ENCODE data around the gene STIM1.

The STIM1 gene

DNA sequence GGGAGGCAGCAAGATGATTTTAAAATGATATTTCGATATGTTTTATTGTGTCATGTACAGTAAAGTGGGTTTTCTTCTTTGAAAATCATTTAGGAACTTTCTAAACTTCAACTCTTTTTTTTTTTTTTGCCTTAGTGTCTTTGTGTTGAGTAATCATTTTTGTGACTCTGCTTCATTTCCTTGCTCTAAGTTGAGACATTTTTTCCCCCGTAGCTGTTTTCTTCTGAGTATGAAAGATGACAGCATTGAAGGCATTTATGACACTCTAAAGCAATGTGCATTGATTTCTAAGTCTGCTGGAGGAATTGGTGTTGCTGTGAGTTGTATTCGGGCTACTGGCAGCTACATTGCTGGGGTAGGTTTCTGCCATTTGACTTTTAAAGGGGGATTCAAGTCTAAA is 262.6 kb downstream of the STIM1 start:
- Histone ChIP-seq H3K36me3 (ENCODE audit: low read length) (peaks cover 70% of the 10 kb centered on the region), H3K27me3 (ENCODE audit: low read length) (no peaks in the 10 kb centered on the region), H3K79me2 (ENCODE audit: insufficient read depth, low read length) (0 out of 2 replicates have a peak, but pooled peaks cover 5% of the 10 kb centered on the region), H3K4me3 (ENCODE audit: insufficient read depth, low read length, poor library complexity, severe bottlenecking) (no peak overlapping the region), H3K9ac (ENCODE audit: low read length) (no peak overlapping the region), H4K20me1 (ENCODE audit: low read depth, low read length) (peaks cover 14% of the 10 kb centered on the region), H3K4me2 (ENCODE audit: low read depth, low read length, poor library complexity, severe bottlenecking) (no peak overlapping the region), H3K27ac (ENCODE audit: low read depth, low read length) (no peak overlapping the region), H3K9me3 (ENCODE audit: insufficient read depth, low read length) (no peaks in the 10 kb centered on the region), H3K9me2 (replicated peaks; ENCODE audit: insufficient read depth, low read length) (no peaks in the 10 kb centered on the region), H2AFZ (ENCODE audit: low read depth, low read length, severe bottlenecking) (no peak overlapping the region), H3F3A (ENCODE audit: insufficient read depth) (peaks cover 10% of the 10 kb centered on the region; the same call in 1 of the 2 replicates)
- TF ChIP-seq EZH2phosphoT487 (conservative IDR thresholded peaks at IDR 0.05; ENCODE audit: low read length), result no peak
- TF ChIP-seq, protein P1, sequence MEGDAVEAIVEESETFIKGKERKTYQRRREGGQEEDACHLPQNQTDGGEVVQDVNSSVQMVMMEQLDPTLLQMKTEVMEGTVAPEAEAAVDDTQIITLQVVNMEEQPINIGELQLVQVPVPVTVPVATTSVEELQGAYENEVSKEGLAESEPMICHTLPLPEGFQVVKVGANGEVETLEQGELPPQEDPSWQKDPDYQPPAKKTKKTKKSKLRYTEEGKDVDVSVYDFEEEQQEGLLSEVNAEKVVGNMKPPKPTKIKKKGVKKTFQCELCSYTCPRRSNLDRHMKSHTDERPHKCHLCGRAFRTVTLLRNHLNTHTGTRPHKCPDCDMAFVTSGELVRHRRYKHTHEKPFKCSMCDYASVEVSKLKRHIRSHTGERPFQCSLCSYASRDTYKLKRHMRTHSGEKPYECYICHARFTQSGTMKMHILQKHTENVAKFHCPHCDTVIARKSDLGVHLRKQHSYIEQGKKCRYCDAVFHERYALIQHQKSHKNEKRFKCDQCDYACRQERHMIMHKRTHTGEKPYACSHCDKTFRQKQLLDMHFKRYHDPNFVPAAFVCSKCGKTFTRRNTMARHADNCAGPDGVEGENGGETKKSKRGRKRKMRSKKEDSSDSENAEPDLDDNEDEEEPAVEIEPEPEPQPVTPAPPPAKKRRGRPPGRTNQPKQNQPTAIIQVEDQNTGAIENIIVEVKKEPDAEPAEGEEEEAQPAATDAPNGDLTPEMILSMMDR (IDR thresholded peaks at IDR 0.05; ENCODE audit: insufficient read depth, low read length, poor library complexity, severe bottlenecking), result no peak

DNA sequence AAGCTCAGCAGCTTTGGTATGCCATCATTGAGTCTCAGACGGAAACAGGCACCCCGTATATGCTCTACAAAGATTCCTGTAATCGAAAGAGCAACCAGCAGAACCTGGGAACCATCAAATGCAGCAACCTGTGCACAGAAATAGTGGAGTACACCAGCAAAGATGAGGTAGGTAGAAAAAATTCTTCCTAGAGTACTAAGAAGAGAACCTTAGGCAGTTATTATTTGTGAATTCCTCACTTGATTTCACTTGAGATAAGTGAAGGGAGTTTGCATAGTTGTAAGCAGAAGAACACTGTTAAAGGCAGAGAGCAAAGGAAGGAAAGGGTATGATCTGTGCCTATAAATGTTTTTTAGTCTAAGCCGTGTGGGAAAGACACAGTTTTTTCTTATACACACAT is 267.8 kb downstream of the STIM1 start:
- Histone ChIP-seq H3F3A (ENCODE audit: insufficient read depth) (peaks cover 1% of the 10 kb centered on the region), H3K4me2 (ENCODE audit: low read depth, low read length, poor library complexity, severe bottlenecking) (no peak overlapping the region), H3K4me3 (ENCODE audit: insufficient read depth, low read length, poor library complexity, severe bottlenecking) (no peak overlapping the region), H3K27me3 (ENCODE audit: low read length) (no peaks in the 10 kb centered on the region), H3K36me3 (ENCODE audit: low read length) (peaks cover 88% of the 10 kb centered on the region), H3K79me2 (ENCODE audit: insufficient read depth, low read length) (peaks cover 9% of the 10 kb centered on the region; the same call in 1 of the 2 replicates), H3K9me2 (replicated peaks; ENCODE audit: insufficient read depth, low read length) (no peaks in the 10 kb centered on the region), H3K9ac (ENCODE audit: low read length) (no peak overlapping the region), H4K20me1 (ENCODE audit: low read depth, low read length) (peaks cover 10% of the 10 kb centered on the region; the same call in 1 of the 2 replicates), H3K27ac (ENCODE audit: low read depth, low read length) (no peak overlapping the region), H2AFZ (ENCODE audit: low read depth, low read length, severe bottlenecking) (no peak overlapping the region), H3K9me3 (ENCODE audit: insufficient read depth, low read length) (no peaks in the 10 kb centered on the region)
- TF ChIP-seq EZH2phosphoT487 (conservative IDR thresholded peaks at IDR 0.05; ENCODE audit: low read length), result no peak
- TF ChIP-seq, protein P1 (IDR thresholded peaks at IDR 0.05; ENCODE audit: insufficient read depth, low read length, poor library complexity, severe bottlenecking), result no peak

DNA sequence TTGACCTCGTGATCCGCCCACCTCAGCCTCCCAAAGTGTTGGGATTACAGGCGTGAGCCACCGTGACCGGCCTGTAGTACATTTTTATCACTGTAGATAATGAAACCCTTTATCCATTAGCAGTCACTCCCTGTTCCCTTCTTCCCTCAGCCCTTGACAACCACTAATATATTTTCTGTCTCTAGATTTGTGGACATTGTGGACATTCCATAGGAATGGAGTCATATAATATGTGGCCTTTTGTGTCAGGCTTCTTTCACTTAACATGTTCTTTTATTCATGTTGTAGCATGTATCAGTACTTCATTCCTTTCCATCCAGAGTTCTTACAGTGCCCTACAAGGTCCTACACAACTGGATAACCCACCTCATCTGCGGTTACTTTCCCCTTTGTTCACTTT is 269.7 kb downstream of the STIM1 start:
- no peak overlapping the region for H3K9ac ChIP-seq (ENCODE audit: low read length)
- H3F3A ChIP-seq (ENCODE audit: insufficient read depth), result peaks cover 13% of the 10 kb centered on the region
- TF ChIP-seq EZH2phosphoT487 (conservative IDR thresholded peaks at IDR 0.05; ENCODE audit: low read length), result no peak
- TF ChIP-seq, protein P1 (IDR thresholded peaks at IDR 0.05; ENCODE audit: insufficient read depth, low read length, poor library complexity, severe bottlenecking), result no peak
- no peak overlapping the region for H3K4me3 ChIP-seq (ENCODE audit: insufficient read depth, low read length, poor library complexity, severe bottlenecking)
- H3K9me3 ChIP-seq (ENCODE audit: insufficient read depth, low read length), result no peaks in the 10 kb centered on the region
- H2AFZ ChIP-seq (ENCODE audit: low read depth, low read length, severe bottlenecking), result no peak overlapping the region
- H3K27ac ChIP-seq (ENCODE audit: low read depth, low read length), result no peak overlapping the region
- H3K27me3 ChIP-seq (ENCODE audit: low read length), result no peaks in the 10 kb centered on the region
- no peak overlapping the region for H3K4me2 ChIP-seq (ENCODE audit: low read depth, low read length, poor library complexity, severe bottlenecking)
- H3K36me3 ChIP-seq (ENCODE audit: low read length), result peaks cover 85% of the 10 kb centered on the region
- no peaks in the 10 kb centered on the region for H3K9me2 ChIP-seq (replicated peaks; ENCODE audit: insufficient read depth, low read length)
- peaks cover 9% of the 10 kb centered on the region; the same call in 1 of the 2 replicates for H3K79me2 ChIP-seq (ENCODE audit: insufficient read depth, low read length)
- H4K20me1 ChIP-seq (ENCODE audit: low read depth, low read length), result 0 out of 2 replicates have a peak, but pooled peaks cover 9% of the 10 kb centered on the region

All from SU-DHL-6 (cell line).